Dermis blood vessel endothelial cell (primary cell): ENCODE results near the gene UPK2. TPM values are rescaled to one million over a fixed set of nuclear protein-coding genes. Genes with fewer than 3 reads are reported as not detected.
"Not testable (repeated sequence)": the region's sequence is repeated elsewhere in the genome, so short reads cannot be mapped to it uniquely, and the experiment has no call there.

Experiments used
- DNase-seq: peaks from one replicate; pipeline ENCODE4 v3.0.0; 2010
- total RNA-seq: library from RNA; depleted of rRNA; stranded (reverse); fragments of >200 nt; gene quantifications from 2 replicates; pipeline ENCODE4 v1.2.3, GENCODE V29; 2014

The UPK2 gene
- total RNA-seq, 1 donor from 2014 or later: not detected

- not testable (repeated sequence) for DNase-seq
Measured at GRCh38 chr11:118991486-118992038, 35.5 kb downstream of the UPK2 start.

GRCh38 chr11:118996926-118997626 is 41.0 kb downstream of the UPK2 start:
- DNase-seq: peak; percentile 47

GRCh38 chr11:118997627-118998387 is 41.7 kb downstream of the UPK2 start, which contains the start of gene CENATAC:
CENATAC (plus strand) TSS chr11:118998138; CDS start chr11:118998198, 60 bp downstream.
- DNase-seq: peak; percentile 91

GRCh38 chr11:118998388-118998717 is 42.3 kb downstream of the UPK2 start:
- DNase-seq: peak; percentile 22

- peak; percentile 71 for DNase-seq
Measured at GRCh38 chr11:118998822-118999221, 42.7 kb downstream of the UPK2 start.

GRCh38 chr11:119000906-119001305 is 44.8 kb downstream of the UPK2 start:
- no peak for DNase-seq

GRCh38 chr11:119006656-119007055 is 50.6 kb downstream of the UPK2 start:
- no peak for DNase-seq

Other genes starting within 250 kb of the UPK2 start
- gene DDX6, start 165.1 kb upstream of the UPK2 start, total RNA-seq: 131 and 184 TPM in 2 replicates
- gene CXCR5, start 72.4 kb upstream of the UPK2 start, total RNA-seq: not detected in 2 replicates
- 7.1 and 18.8 TPM in 2 replicates for gene BCL9L, start 30.4 kb upstream of the UPK2 start, total RNA-seq
- not detected in 2 replicates for gene FOXR1, start 15.5 kb downstream of the UPK2 start, total RNA-seq
- 9.7 and 21.6 TPM in 2 replicates for gene CENATAC, start 41.8 kb downstream of the UPK2 start, total RNA-seq
- 1,092 and 1,791 TPM in 2 replicates for gene RPS25, start 62.0 kb downstream of the UPK2 start, total RNA-seq
- 90.2 and 116 TPM in 2 replicates for gene TRAPPC4, start 62.5 kb downstream of the UPK2 start, total RNA-seq
- 18.4 and 27.3 TPM in 2 replicates for gene SLC37A4, start 74.6 kb downstream of the UPK2 start, total RNA-seq
- 194 and 353 TPM in 2 replicates for gene HYOU1, start 100.9 kb downstream of the UPK2 start, total RNA-seq
- gene VPS11, start 111.5 kb downstream of the UPK2 start, total RNA-seq: 24.6 and 25.7 TPM in 2 replicates
- 3.4 and 11.2 TPM in 2 replicates for gene HMBS, start 128.6 kb downstream of the UPK2 start, total RNA-seq
- gene DPAGT1, start 145.6 kb downstream of the UPK2 start, total RNA-seq: 21.3 and 50.6 TPM in 2 replicates
- 2.2 and 5.6 TPM in 2 replicates for gene C2CD2L, start 151.0 kb downstream of the UPK2 start, total RNA-seq
- 14.8 and 19.2 TPM in 2 replicates for gene HINFP, start 165.3 kb downstream of the UPK2 start, total RNA-seq
- 0.05 and 0.17 TPM in 2 replicates for gene ABCG4, start 192.8 kb downstream of the UPK2 start, total RNA-seq
- 18.4 and 22.0 TPM in 2 replicates for gene NLRX1, start 212.4 kb downstream of the UPK2 start, total RNA-seq
- not detected in 2 replicates for gene NHERF4, start 229.2 kb downstream of the UPK2 start, total RNA-seq